Fibroblast of pulmonary artery (primary cell): Measurements from ENCODE around the gene CDH3.

ENCODE experiments used
- DNase-seq: peaks from one replicate; pipeline ENCODE4 v3.0.0-alpha.2; 2010; ENCODE audit warnings: low read depth
- H3K4me3 ChIP-seq: replicated peaks from 2 replicates; pipeline ENCODE4 v1.5.1; 2011; ENCODE audit warnings: low read depth, mild to moderate bottlenecking, control low read depth, low read length, moderate library complexity
- TF ChIP-seq, protein P1 (sequence below): IDR thresholded peaks from 2 replicates; pipeline ENCODE4 v1.5.1; 2011; ENCODE audit warnings: mild to moderate bottlenecking, control low read depth, low read length, inconsistent platforms; ENCODE audit errors: missing control alignments

CDH3 gene

DNA sequence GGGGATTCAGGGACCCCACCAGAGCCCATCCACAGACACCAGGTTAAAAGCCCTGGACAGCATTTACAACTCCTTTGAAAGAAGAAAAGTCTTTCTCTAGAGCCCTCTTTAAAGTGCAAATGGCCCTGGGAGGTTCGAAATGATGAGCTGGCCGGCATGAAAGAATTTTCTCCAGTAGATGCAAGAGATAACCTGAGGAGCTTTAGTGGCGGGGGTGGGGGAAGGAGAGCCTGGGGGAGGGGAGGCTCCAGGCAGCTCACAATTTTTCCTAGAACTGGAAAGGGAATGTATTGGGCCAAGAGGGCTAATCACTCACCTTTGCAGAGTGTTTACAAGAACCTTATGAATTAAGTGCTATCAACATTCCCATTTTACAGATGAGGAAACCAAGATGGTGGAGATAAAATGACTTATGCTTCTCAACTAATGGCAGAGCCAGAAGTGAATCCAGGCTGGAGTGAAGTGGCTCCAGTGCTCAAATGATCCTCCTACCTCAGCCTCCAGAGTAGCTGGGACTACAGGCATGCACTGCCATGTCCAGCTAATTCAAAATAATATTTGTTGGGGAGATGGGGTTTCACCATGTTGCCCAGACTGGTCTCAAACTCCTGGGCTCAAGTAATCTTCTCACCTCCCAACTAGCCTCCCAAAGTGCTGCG lies 87.8 kb downstream of the CDH3 start:
- H3K4me3 ChIP-seq = no peak overlapping the region
- no peak for DNase-seq
- TF ChIP-seq, protein P1, sequence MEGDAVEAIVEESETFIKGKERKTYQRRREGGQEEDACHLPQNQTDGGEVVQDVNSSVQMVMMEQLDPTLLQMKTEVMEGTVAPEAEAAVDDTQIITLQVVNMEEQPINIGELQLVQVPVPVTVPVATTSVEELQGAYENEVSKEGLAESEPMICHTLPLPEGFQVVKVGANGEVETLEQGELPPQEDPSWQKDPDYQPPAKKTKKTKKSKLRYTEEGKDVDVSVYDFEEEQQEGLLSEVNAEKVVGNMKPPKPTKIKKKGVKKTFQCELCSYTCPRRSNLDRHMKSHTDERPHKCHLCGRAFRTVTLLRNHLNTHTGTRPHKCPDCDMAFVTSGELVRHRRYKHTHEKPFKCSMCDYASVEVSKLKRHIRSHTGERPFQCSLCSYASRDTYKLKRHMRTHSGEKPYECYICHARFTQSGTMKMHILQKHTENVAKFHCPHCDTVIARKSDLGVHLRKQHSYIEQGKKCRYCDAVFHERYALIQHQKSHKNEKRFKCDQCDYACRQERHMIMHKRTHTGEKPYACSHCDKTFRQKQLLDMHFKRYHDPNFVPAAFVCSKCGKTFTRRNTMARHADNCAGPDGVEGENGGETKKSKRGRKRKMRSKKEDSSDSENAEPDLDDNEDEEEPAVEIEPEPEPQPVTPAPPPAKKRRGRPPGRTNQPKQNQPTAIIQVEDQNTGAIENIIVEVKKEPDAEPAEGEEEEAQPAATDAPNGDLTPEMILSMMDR = no peak

DNA sequence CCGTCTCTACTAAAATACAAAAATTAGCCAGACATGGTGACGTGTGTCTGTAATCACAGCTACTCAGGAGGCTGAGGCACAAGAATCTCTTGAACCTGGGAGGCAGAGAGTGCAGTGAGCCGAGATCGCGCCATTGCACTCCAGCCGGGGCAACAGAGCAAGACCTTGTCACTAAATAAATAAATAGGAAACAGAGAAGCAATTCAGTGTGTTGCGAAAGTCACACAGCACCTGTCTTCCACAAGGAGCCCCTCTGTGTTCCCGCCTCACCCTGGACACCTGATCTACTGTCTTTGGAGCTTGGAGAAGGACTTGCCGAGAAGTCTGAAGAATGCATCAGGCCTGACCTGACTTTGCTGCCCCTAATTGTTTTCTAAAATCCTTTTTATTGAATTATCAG lies 88.5 kb downstream of the CDH3 start:
- TF ChIP-seq, protein P1 = no peak
- no peak for DNase-seq
- no peak overlapping the region for H3K4me3 ChIP-seq

DNA sequence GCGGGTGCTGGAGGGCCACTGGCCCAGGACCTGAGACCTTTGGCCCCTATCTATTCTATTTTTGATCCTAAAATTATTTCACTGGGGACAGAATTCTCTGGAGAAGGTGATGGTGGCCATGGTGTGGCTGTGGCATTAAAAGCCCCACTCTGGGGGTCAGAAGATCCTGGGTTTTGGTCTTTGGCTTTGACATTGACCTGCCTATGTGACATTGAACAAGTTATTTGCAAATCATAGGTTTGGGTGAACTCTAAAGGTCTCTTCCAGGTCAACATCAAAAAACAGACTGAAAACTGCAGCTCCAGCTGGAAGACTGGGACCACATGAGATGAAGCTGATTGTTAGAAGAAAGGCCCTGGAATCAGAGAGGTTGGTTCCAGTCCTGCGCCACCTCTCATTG lies 89.7 kb downstream of the CDH3 start:
- TF ChIP-seq, protein P1 = no peak
- DNase-seq = no peak
- H3K4me3 ChIP-seq = no peak overlapping the region

DNA sequence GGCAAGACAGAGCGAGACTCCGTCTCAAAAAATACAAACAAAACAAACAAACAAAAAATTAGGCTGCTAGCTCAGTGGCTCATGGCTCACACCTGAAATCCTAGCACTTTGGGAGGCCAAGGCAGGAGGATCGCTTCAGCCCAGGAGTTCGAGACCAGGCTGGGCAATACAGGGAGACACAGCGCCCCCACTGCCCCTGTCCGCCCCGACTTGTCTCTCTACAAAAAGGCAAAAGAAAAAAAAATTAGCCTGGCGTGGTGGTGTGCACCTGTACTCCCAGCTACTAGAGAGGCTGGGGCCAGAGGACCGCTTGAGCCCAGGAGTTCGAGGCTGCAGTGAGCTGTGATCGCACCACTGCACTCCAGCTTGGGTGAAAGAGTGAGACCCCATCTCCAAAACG lies 91.5 kb downstream of the CDH3 start:
- TF ChIP-seq, protein P1 = no peak
- no peak overlapping the region for H3K4me3 ChIP-seq
- no peak for DNase-seq

DNA sequence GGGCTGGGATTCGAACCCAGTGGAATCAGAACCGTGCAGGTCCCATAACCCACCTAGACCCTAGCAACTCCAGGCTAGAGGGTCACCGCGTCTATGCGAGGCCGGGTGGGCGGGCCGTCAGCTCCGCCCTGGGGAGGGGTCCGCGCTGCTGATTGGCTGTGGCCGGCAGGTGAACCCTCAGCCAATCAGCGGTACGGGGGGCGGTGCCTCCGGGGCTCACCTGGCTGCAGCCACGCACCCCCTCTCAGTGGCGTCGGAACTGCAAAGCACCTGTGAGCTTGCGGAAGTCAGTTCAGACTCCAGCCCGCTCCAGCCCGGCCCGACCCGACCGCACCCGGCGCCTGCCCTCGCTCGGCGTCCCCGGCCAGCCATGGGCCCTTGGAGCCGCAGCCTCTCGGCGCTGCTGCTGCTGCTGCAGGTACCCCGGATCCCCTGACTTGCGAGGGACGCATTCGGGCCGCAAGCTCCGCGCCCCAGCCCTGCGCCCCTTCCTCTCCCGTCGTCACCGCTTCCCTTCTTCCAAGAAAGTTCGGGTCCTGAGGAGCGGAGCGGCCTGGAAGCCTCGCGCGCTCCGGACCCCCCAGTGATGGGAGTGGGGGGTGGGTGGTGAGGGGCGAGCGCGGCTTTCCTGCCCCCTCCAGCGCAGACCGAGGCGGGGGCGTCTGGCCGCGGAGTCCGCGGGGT lies 92.1 kb downstream of the CDH3 start, which contains the start of gene CDH1:
CDH1 (plus strand) TSS at position 247 of the 684 bp plus-strand sequence; CDS start at position 371, 124 bp downstream.
- DNase-seq = no peak
- H3K4me3 ChIP-seq = no peak within 1 kb of the TSS

DNA sequence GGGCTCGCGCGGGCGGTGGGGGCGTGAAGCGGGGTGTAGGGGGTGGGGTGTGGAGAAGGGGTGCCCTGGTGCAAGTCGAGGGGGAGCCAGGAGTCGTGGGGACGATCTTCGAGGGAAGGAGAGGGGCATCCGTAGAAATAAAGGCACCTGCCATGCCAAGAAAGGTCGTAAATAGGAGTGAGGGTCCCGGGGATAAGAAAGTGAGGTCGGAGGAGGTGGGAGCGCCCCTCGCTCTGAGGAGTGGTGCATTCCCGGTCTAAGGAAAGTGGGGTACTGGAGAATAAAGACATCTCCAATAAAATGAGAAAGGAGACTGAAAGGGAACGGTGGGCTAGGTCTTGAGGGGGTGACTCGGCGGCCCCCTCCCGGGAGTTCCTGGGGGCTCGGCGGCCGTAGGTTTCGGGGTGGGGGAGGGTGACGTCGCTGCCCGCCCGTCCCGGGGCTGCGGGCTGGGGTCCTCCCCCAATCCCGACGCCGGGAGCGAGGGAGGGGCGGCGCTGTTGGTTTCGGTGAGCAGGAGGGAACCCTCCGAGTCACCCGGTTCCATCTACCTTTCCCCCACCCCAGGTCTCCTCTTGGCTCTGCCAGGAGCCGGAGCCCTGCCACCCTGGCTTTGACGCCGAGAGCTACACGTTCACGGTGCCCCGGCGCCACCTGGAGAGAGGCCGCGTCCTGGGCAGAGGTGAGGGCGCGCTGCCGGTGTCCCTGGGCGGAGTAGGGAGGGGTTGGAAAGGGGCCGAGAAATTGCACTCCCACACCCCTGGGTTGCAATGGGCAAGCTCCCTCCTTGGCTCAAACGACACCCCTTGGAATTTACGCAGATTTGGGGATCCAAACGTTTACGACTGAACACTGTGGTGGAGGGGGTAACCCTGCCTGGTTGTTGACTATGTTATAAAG lies 92.9 kb downstream of the CDH3 start:
- no peak overlapping the region for H3K4me3 ChIP-seq
- DNase-seq = no peak
- TF ChIP-seq, protein P1 = no peak

More for the DNA sequence above, 92.1 kb downstream of the CDH3 start, which contains the start of gene CDH1:
- TF ChIP-seq, protein P1 = no peak
